ENCODE results near the gene CHMP4B.

CHMP4B gene

GRCh38 chr20:33781945-33782344 is 29.2 kb upstream of the CHMP4B start:
- no peak overlapping the region for H3K27ac ChIP-seq
- TF ChIP-seq CTCF (IDR thresholded peaks at IDR 0.05): no peak

GRCh38 chr20:33783256-33783655 is 27.9 kb upstream of the CHMP4B start:
- TF ChIP-seq CTCF (IDR thresholded peaks at IDR 0.05) (no peak), ZFX (IDR thresholded peaks at IDR 0.05; ENCODE audit: borderline replicate concordance) (no peak)
- H3K27ac ChIP-seq: no peak overlapping the region

GRCh38 chr20:33783818-33784217 is 27.3 kb upstream of the CHMP4B start:
- no peak overlapping the region for H3K27ac ChIP-seq
- TF ChIP-seq CTCF (IDR thresholded peaks at IDR 0.05): no peak
- TF ChIP-seq ZFX (IDR thresholded peaks at IDR 0.05; ENCODE audit: borderline replicate concordance): no peak

DNA sequence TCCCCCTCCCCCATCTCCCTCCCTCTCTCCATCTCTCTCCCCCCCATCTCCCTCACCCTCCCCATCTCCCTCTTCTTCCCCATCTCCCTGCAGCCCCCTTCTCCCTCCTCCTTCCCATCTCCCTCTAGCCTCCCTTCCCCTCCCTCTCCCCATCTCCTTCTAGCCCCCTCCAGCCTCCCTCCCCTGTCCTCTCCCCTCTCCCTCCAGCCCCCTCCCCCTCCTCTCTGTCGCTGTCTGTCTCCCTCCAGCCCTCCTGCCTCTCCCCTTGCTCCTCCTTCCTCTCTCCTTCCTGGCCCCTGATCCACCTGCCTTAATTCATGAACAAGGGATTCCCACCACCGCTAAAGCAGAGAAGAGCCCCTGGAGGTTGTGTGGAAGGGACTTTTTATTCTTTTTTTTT is 26.9 kb upstream of the CHMP4B start:
- TF ChIP-seq ZFX (IDR thresholded peaks at IDR 0.05; ENCODE audit: borderline replicate concordance) (no peak), CTCF (IDR thresholded peaks at IDR 0.05) (no peak)
- no peak overlapping the region for H3K27ac ChIP-seq

DNA sequence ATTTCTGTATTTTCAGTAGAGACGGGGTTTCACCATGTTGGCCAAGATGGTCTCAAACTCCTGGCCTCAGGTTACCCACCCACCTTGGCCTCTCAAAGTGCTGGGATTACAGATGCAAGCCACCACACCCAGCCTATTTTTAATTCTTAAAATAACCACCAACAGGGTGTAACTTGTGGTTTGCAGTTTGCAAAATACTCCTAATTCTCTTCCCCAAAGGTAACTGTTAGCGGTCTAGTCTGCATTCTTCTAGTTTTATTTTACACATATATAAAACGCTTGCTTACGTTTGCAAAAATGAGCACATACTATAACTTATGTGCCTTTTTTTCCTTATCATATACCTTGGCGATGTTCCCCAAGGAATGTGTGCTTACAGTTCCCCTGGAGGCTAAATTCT is 25.6 kb upstream of the CHMP4B start:
- TF ChIP-seq CTCF (IDR thresholded peaks at IDR 0.05): no peak
- no peak for TF ChIP-seq ZFX (IDR thresholded peaks at IDR 0.05; ENCODE audit: borderline replicate concordance)
- no peak overlapping the region for H3K27ac ChIP-seq

DNA sequence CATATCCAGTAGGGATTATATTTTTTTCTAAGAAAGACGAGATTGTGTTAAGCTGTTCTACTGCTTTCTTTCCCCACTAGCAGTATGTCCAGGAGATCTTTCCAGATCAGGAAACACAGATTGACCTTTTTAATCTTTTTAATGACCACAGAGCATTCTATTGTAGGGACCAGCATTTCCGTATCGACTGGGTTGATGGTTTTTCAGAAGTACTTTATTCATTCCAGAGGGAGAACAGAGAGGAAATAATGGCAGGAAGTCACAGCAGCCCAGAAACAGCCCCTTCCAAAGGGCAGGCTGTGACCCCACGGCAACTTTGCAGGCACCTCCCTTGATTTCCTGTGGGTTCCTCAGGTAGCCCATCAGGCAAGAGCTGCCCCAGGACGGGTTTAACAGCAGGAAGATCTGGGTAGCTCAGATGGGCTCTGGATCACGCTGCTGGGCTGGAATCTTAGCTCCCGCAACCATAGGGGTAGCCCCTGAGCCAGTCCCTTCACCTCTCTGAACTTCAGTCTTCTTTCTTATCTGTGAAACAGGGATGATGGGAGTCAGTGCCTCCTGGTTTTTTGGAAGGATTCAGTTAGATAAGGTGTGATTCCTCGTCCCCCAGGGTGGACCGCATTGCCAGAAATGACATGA is 23.8 kb upstream of the CHMP4B start:
- TF ChIP-seq CTCF (IDR thresholded peaks at IDR 0.05) (no peak), ZFX (IDR thresholded peaks at IDR 0.05; ENCODE audit: borderline replicate concordance) (no peak)
- H3K27ac ChIP-seq: no peak overlapping the region

- TF ChIP-seq CTCF (IDR thresholded peaks at IDR 0.05): no peak
- no peak for TF ChIP-seq ZFX (IDR thresholded peaks at IDR 0.05; ENCODE audit: borderline replicate concordance)
- H3K27ac ChIP-seq: no peak overlapping the region
These were observed 22.6 kb upstream of the CHMP4B start for GRCh38 chr20:33788351-33789049.
